SHP77 (cell line): ENCODE data around the gene PSME3.
A peak's percentile ranks its signal among the peaks of the same experiment; 100 is the strongest.

ENCODE experiments used
- DNase-seq, 2 experiments: peaks; one replicate each; lab custom pipeline; 2025; lab: John Stamatoyannopoulos, UW

Gene PSME3

GRCh38 chr17:42832934-42833766 is at the start of gene PSME3:
Gene PSME3 (plus strand): TSS chr17:42833397. CDS start chr17:42833632, 235 bp downstream.
- peak; percentile 84 to 88 for DNase-seq

GRCh38 chr17:42783791-42784138 is 49.4 kb upstream of the PSME3 start:
- no peak for DNase-seq

GRCh38 chr17:42784409-42784808 is 48.8 kb upstream of the PSME3 start:
- DNase-seq = no peak

- DNase-seq = no peak
Observed at GRCh38 chr17:42784811-42785592, 48.2 kb upstream of the PSME3 start.

- no peak for DNase-seq
Observed at GRCh38 chr17:42787266-42787665, 45.9 kb upstream of the PSME3 start.

GRCh38 chr17:42791948-42792347 is 41.2 kb upstream of the PSME3 start:
- no peak for DNase-seq

- no peak for DNase-seq
Observed at GRCh38 chr17:42792545-42792944, 40.7 kb upstream of the PSME3 start.

GRCh38 chr17:42795061-42795460 is 38.1 kb upstream of the PSME3 start:
- no peak for DNase-seq

- DNase-seq = no peak
Observed at GRCh38 chr17:42795465-42795864, 37.7 kb upstream of the PSME3 start.

GRCh38 chr17:42796066-42796758 is 37.0 kb upstream of the PSME3 start:
- no peak for DNase-seq

- no peak for DNase-seq
Observed at GRCh38 chr17:42797067-42798007, 35.9 kb upstream of the PSME3 start.

GRCh38 chr17:42798011-42798382 is 35.2 kb upstream of the PSME3 start:
- DNase-seq = no peak

- peak; percentile 88 to 89 for DNase-seq
Observed at GRCh38 chr17:42798383-42799380, 34.5 kb upstream of the PSME3 start, which contains the start of the genes CNTD1 and COA3. Gene CNTD1 (plus strand): TSS chr17:42798861. CDS start chr17:42799068, 207 bp downstream. Gene COA3 (minus strand): TSS chr17:42798704. CDS start chr17:42798681, 23 bp downstream.

- peak in 1 of 2 experiments; percentile 4 for DNase-seq
Observed at GRCh38 chr17:42803074-42803883, 29.9 kb upstream of the PSME3 start.

GRCh38 chr17:42804918-42805367 is 28.3 kb upstream of the PSME3 start:
- peak; percentile 31 to 43 for DNase-seq

- DNase-seq = no peak
Observed at GRCh38 chr17:42806249-42806648, 26.9 kb upstream of the PSME3 start.

GRCh38 chr17:42809250-42809649 is 23.9 kb upstream of the PSME3 start:
- DNase-seq = no peak

GRCh38 chr17:42814633-42815399 is 18.4 kb upstream of the PSME3 start:
- DNase-seq = no peak
